H1 (cell line): ENCODE data around the gene EPHA6. TPM values are rescaled to one million over a fixed set of nuclear protein-coding genes. Genes with fewer than 3 reads are reported as not detected.

Source experiments
- BACH1 ChIP-seq: IDR thresholded peaks from 2 replicates; pipeline ENCODE4 v1.6.1; 2012; ENCODE audit warnings: low read length, improper control_type of control experiment
- CBX5 ChIP-seq: fragments of 300-800, 300-1000 bp; sonication (generic); IDR thresholded peaks from 2 replicates; pipeline ENCODE4 v1.7.1; 2016; ENCODE audit warnings: antibody characterized with exemption, low read length, low read depth
- CHD1 ChIP-seq: IDR thresholded peaks from 2 replicates; pipeline ENCODE4 v1.6.1; 2012; ENCODE audit warnings: low read depth, low read length, improper control_type of control experiment
- CHD7 ChIP-seq: fragments of 300-600 bp; sonication (generic); IDR thresholded peaks from 2 replicates; pipeline ENCODE4 v1.7.1; 2012; ENCODE audit warnings: low read length, moderate library complexity, mild to moderate bottlenecking, inconsistent platforms; ENCODE audit not compliant: insufficient replicate concordance
- POLR2AphosphoS5 ChIP-seq: IDR thresholded peaks from 2 replicates; pipeline ENCODE4 v1.6.1; 2011; ENCODE audit warnings: low read depth, low read length
- SIN3A ChIP-seq, 2 experiments: IDR thresholded peaks in 1 of 2; conservative IDR thresholded peaks in 1 of 2; 2 replicates each; pipeline ENCODE4 v1.6.1; 2011 to 2012; ENCODE audit warnings: low read length in 2 of 2, improper control_type of control experiment in 1 of 2, low read depth in 1 of 2, mild to moderate bottlenecking in 1 of 2
- TBP ChIP-seq: IDR thresholded peaks from 2 replicates; pipeline ENCODE4 v1.6.1; 2011; ENCODE audit warnings: low read depth, low read length, improper control_type of control experiment
- TCF12 ChIP-seq: IDR thresholded peaks from 2 replicates; pipeline ENCODE4 v1.6.1; 2011; ENCODE audit warnings: low read depth, mild to moderate bottlenecking, low read length
- polyA plus RNA-seq, 7 experiments: library from polyadenylated mRNA; depleted of rRNA in 3 of 7; stranded (reverse) in 5 of 7; unstranded in 2 of 7; fragments of >200 nt in 5 of 7; fragments of 200-250 nt in 2 of 7; gene quantifications; 1 replicate in 5 of 7; 2 replicates in 1 of 7; 4 replicates in 1 of 7; pipeline versions ENCODE4 v1.2.1 to v1.2.3, GENCODE V29; 2011 to 2013; ENCODE audit warnings: missing spikeins in 2 of 7, mixed read lengths in 2 of 7
- total RNA-seq: library from RNA; stranded (reverse); fragmentation: NEBNext Ultra II Directional; extraction: Animal tissue kit (Norgen Biotek cat#: 25700); gene quantifications from 2 replicates; pipeline ENCODE4 v1.2.1, GENCODE V29; 2021

Gene EPHA6
- total and polyA plus RNA-seq, 2 of the 8 experiments (the other 6 are each of a cell fraction or from before 2014, with no cell fraction given), result 0.83 to 3.2 TPM

- TF ChIP-seq CHD7 (no peak), CBX5 (no peak), BACH1 (no peak), TBP (no peak), POLR2AphosphoS5 (no peak), TCF12 (no peak), CHD1 (no peak), SIN3A (conservative IDR thresholded peaks at IDR 0.05 in 1 of 2, IDR thresholded peaks at IDR 0.05 in 1 of 2; ENCODE audit: low read depth in 1 of 2, low read length in 2 of 2) (no peak)
These were observed 146.4 kb downstream of the EPHA6 start (continued) for GRCh38 chr3:96960661-96961330.
